ENCODE data around the gene ZBTB7C. TPM values are rescaled to one million over a fixed set of nuclear protein-coding genes. Genes with fewer than 3 reads are reported as not detected.

The ZBTB7C gene
- total RNA-seq, 1 donor from 2014 or later, result 1.1 TPM

GRCh38 chr18:48356909-48357631 is 52.1 kb downstream of the ZBTB7C start:
- no peak for DNase-seq (ENCODE audit: low read depth)
- Histone ChIP-seq H3K27me3 (ENCODE audit: control insufficient read depth, insufficient read depth, low read length) (peaks cover 2% of the 10 kb centered on the region), H3K36me3 (ENCODE audit: control insufficient read depth, insufficient read depth, low read length) (no peaks in the 10 kb centered on the region), H3K4me3 (ENCODE audit: low read depth, low read length) (no peak overlapping the region)
- no peak for TF ChIP-seq CTCF (IDR thresholded peaks at IDR 0.05; ENCODE audit: insufficient read depth, low read length, poor library complexity, severe bottlenecking)

GRCh38 chr18:48356151-48356745 is 52.9 kb downstream of the ZBTB7C start:
- DNase-seq (ENCODE audit: low read depth), result no peak
- Histone ChIP-seq H3K4me3 (ENCODE audit: low read depth, low read length) (no peak overlapping the region), H3K36me3 (ENCODE audit: control insufficient read depth, insufficient read depth, low read length) (no peaks in the 10 kb centered on the region), H3K27me3 (ENCODE audit: control insufficient read depth, insufficient read depth, low read length) (no peaks in the 10 kb centered on the region)
- TF ChIP-seq CTCF (IDR thresholded peaks at IDR 0.05; ENCODE audit: insufficient read depth, low read length, poor library complexity, severe bottlenecking), result no peak

GRCh38 chr18:48355276-48356115 is 53.7 kb downstream of the ZBTB7C start:
- no peaks in the 10 kb centered on the region for H3K36me3 ChIP-seq (ENCODE audit: control insufficient read depth, insufficient read depth, low read length)
- H3K4me3 ChIP-seq (ENCODE audit: low read depth, low read length), result no peak overlapping the region
- no peak for TF ChIP-seq CTCF (IDR thresholded peaks at IDR 0.05; ENCODE audit: insufficient read depth, low read length, poor library complexity, severe bottlenecking)
- DNase-seq (ENCODE audit: low read depth), result no peak
- H3K27me3 ChIP-seq (ENCODE audit: control insufficient read depth, insufficient read depth, low read length), result no peaks in the 10 kb centered on the region

GRCh38 chr18:48354746-48355260 is 54.4 kb downstream of the ZBTB7C start:
- H3K36me3 ChIP-seq (ENCODE audit: control insufficient read depth, insufficient read depth, low read length), result no peaks in the 10 kb centered on the region
- DNase-seq (ENCODE audit: low read depth), result no peak
- H3K27me3 ChIP-seq (ENCODE audit: control insufficient read depth, insufficient read depth, low read length), result no peaks in the 10 kb centered on the region
- H3K4me3 ChIP-seq (ENCODE audit: low read depth, low read length), result no peak overlapping the region
- TF ChIP-seq CTCF (IDR thresholded peaks at IDR 0.05; ENCODE audit: insufficient read depth, low read length, poor library complexity, severe bottlenecking), result no peak

- no peak for TF ChIP-seq CTCF (IDR thresholded peaks at IDR 0.05; ENCODE audit: insufficient read depth, low read length, poor library complexity, severe bottlenecking)
- DNase-seq (ENCODE audit: low read depth), result no peak
- H3K27me3 ChIP-seq (ENCODE audit: control insufficient read depth, insufficient read depth, low read length), result no peaks in the 10 kb centered on the region
- no peak overlapping the region for H3K4me3 ChIP-seq (ENCODE audit: low read depth, low read length)
- no peaks in the 10 kb centered on the region for H3K36me3 ChIP-seq (ENCODE audit: control insufficient read depth, insufficient read depth, low read length)
Measured at GRCh38 chr18:48352051-48352755, 57.0 kb downstream of the ZBTB7C start.

Measured in kidney epithelial cell (primary cell).